ENCODE results near the gene CEACAM1.

DNA sequence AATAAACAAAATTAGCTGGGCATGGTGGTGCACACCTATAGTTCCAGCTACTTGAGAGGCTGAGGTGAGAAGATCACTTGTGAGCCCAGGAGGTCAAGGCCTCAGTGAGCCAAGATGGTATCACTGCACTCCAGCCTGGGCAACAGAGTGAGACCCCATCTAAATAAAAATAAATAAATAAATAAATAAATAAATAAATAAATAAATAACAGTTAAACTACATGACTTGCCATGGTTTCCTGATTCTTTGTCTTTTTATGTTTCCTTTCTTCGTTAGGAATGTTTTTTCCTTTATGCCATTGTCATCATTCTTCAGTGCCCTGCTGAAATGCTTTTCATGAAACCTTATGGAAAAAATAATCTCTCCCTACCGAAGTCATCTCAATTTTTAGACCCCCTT is 50.3 kb downstream of the CEACAM1 start:
- no peak for TF ChIP-seq CTCF (IDR thresholded peaks at IDR 0.05)
- no peak for TF ChIP-seq EZH2 (IDR thresholded peaks at IDR 0.05)
- TF ChIP-seq EZH2phosphoT487 (IDR thresholded peaks at IDR 0.05): no peak

Data from neural progenitor cell (in vitro differentiated cells).